IPS-20b (cell line): Measurements from ENCODE around the gene RYR1.

ENCODE experiments used
- H3K27ac ChIP-seq: one replicate; pipeline ENCODE4 v1.5.1; 2013; ENCODE audit warnings: low read length
- H3K27me3 ChIP-seq: 2 replicates; pipeline ENCODE4 v1.6.1; 2013; ENCODE audit warnings: mild to moderate bottlenecking, low read length, inconsistent platforms; ENCODE audit not compliant: insufficient read depth
- H3K36me3 ChIP-seq: 2 replicates; pipeline ENCODE4 v1.6.1; 2013; ENCODE audit warnings: low read depth, mild to moderate bottlenecking, inconsistent platforms, low read length, moderate library complexity; ENCODE audit not compliant: insufficient read depth
- H3K4me1 ChIP-seq: 2 replicates; pipeline ENCODE4 v1.6.1; 2013; ENCODE audit warnings: mild to moderate bottlenecking, control low read depth, inconsistent platforms, low read length, moderate library complexity; ENCODE audit not compliant: insufficient read depth
- H3K4me3 ChIP-seq: 2 replicates; pipeline ENCODE4 v1.5.1; 2013; ENCODE audit warnings: mild to moderate bottlenecking, low read length, inconsistent platforms
- H3K9ac ChIP-seq: 2 replicates; pipeline ENCODE4 v1.6.1; 2013; ENCODE audit warnings: low read depth, mild to moderate bottlenecking, inconsistent platforms, low read length, moderate library complexity
- H3K9me3 ChIP-seq: 2 replicates; pipeline ENCODE4 v1.6.1; 2013; ENCODE audit warnings: mild to moderate bottlenecking, low read depth, low read length, inconsistent platforms; ENCODE audit not compliant: insufficient read depth

RYR1 gene

GRCh38 chr19:38433268-38433733 lies at the start of gene RYR1:
TSS of gene RYR1 (plus strand) at chr19:38433691. CDS start at chr19:38433830, 139 bp downstream.
- Histone ChIP-seq H3K9ac (peak within 1 kb of the TSS; percentile 72; the same call in 1 of the 2 replicates), H3K27ac (no peak within 1 kb of the TSS), H3K36me3 (no peaks in the 10 kb centered on the region), H3K4me3 (peak within 1 kb of the TSS; percentile 73), H3K27me3 (no peaks in the 10 kb centered on the region), H3K4me1 (peaks cover 9% of the 10 kb centered on the region; the same call in 1 of the 2 replicates), H3K9me3 (no peaks in the 10 kb centered on the region)

DNA sequence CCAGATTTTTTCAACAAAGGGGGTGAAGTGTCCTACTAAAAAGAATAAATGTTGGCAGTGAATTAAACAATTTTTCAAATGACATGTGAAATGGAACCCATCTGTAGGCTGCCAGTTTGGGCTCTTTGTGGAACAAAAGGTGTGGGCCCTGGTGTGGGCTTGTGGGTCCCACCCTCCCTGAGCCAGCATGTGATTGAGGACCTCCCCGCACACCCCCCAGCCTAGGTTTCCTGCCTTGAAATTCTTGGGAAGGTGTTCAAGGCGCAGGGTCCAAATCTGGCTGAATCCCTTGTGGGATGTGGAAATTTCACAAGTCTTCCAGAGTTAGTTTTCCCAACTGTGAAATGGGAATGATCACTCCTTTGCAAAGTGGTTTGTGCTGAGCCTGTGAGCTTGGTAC lies 49.7 kb upstream of the RYR1 start:
- Histone ChIP-seq H3K27ac (no peak overlapping the region), H3K9ac (no peak overlapping the region), H3K4me3 (no peak overlapping the region), H3K9me3 (no peaks in the 10 kb centered on the region), H3K4me1 (no peaks in the 10 kb centered on the region), H3K27me3 (peaks cover 7% of the 10 kb centered on the region; the same call in 1 of the 2 replicates), H3K36me3 (peaks cover 52% of the 10 kb centered on the region)

DNA sequence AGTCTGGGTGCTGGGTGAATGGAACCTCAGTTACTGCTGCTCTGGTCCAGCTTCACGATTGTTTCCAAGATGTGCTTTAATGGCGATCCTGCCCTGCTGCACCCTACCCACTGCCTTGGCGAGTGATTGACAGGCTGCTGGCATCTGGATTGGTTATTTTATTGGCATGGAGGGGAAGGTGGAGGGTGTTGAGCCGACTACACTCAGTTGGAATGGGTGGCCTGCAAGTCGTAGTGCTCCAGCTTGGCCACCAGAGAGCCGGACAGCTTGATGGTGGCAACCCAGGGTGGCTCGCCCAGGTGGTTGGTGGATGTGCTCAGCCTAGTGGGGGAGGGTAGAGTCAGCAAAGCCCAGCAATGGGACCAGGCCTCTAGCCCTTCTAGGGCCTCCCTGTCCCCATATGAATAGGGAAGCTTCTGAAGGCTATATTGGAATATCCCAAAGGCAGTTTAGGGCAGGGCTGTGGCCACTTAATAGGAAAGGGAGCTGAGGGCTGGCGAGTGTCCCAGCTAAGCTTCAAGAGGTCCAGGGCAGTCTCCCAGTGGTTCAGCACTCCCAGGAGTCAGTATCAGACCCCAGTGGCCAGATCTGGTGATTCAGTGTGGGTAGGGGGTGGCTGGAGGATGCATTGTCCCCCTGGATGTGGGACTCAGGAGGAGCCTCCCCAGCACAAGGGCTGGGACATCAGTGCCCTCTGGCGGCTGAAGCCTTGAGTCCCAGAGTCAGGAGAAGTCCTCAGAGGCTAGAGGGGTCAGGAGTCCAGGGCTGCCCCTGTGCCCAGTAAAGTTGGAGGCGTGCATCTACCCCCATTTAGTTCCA lies 49.1 kb upstream of the RYR1 start:
- Histone ChIP-seq H3K27me3 (peaks cover 7% of the 10 kb centered on the region; the same call in 1 of the 2 replicates), H3K9ac (no peak overlapping the region), H3K27ac (no peak overlapping the region), H3K36me3 (peaks cover 45% of the 10 kb centered on the region), H3K4me3 (no peak overlapping the region), H3K4me1 (no peaks in the 10 kb centered on the region), H3K9me3 (no peaks in the 10 kb centered on the region)

GRCh38 chr19:38385057-38385803 lies 48.3 kb upstream of the RYR1 start:
- H3K36me3 ChIP-seq: peaks cover 39% of the 10 kb centered on the region
- no peak overlapping the region for H3K27ac ChIP-seq
- H3K9me3 ChIP-seq: no peaks in the 10 kb centered on the region
- peaks cover 7% of the 10 kb centered on the region; the same call in 1 of the 2 replicates for H3K27me3 ChIP-seq
- H3K4me3 ChIP-seq: no peak overlapping the region
- H3K9ac ChIP-seq: no peak overlapping the region
- H3K4me1 ChIP-seq: peaks cover 4% of the 10 kb centered on the region; the same call in 1 of the 2 replicates

DNA sequence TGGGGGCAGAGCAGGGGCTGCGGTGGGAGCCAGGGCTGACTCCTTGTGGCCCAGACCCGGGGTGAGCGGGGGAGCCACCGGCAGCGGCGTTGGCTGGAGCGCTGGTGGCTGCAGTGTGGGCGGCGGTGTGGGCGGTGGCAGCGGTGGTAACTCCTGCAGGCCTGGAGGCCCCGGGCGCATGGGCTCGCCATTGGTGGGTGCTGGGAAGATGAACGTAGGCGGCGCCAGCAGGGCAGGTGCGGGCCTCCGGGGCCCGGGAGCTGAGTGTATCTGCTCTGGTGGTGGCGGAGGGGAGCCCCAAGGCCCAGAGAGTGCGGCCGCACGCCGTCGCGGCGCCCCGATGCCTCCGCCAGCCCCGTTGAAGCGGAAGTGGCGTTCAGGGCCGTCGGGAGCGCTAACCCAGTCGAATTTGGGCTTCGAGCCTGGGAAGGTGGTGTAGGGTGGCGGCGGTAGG lies 47.7 kb upstream of the RYR1 start:
- Histone ChIP-seq H3K4me3 (no peak overlapping the region), H3K4me1 (peaks cover 6% of the 10 kb centered on the region; the same call in 1 of the 2 replicates), H3K9me3 (no peaks in the 10 kb centered on the region), H3K27ac (no peak overlapping the region), H3K9ac (no peak overlapping the region), H3K27me3 (peaks cover 7% of the 10 kb centered on the region; the same call in 1 of the 2 replicates), H3K36me3 (peaks cover 33% of the 10 kb centered on the region)

DNA sequence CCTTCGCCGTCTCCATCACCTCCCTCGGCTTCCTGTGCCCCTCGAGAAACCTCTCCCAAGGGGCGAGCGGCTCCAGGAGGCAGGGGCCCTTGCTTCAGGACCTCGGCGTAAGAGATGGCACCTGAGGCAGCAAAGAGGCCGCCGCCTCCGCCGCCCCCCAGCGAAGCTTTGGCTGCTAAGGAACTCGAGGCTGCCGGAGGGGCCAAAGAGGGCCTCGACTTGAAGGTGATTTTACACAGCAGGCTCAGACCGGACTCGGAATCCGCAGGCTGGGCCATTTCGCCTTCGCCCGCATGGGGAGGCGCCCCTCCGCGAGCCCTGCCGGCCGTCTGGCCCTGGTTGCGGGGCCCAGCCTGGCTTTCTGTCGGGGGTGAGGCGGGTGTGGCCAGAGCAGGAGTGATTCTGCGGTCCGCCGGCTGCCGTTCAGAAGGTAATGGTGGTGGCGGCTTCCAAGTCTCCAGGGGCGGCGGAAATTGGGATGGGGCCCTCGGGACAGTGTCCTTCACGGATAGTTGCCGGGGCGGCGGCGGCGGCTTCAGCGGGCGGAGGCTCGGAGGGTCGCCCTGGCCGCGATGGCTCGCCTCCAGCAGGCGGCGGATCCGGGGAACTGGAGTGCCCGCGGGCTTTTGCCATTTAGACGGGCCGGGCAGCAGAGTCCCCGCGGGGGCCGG lies 47.1 kb upstream of the RYR1 start:
- H3K27ac ChIP-seq: no peak overlapping the region
- peaks cover 7% of the 10 kb centered on the region; the same call in 1 of the 2 replicates for H3K27me3 ChIP-seq
- H3K9me3 ChIP-seq: no peaks in the 10 kb centered on the region
- peaks cover 7% of the 10 kb centered on the region; the same call in 1 of the 2 replicates for H3K4me1 ChIP-seq
- H3K4me3 ChIP-seq: peak overlapping the region; percentile 99; the same call in 1 of the 2 replicates
- H3K36me3 ChIP-seq: peaks cover 27% of the 10 kb centered on the region
- no peak overlapping the region for H3K9ac ChIP-seq

GRCh38 chr19:38386971-38387549 lies 46.4 kb upstream of the RYR1 start:
- Histone ChIP-seq H3K4me1 (peaks cover 12% of the 10 kb centered on the region; the same call in 1 of the 2 replicates), H3K27me3 (peaks cover 7% of the 10 kb centered on the region; the same call in 1 of the 2 replicates), H3K4me3 (peak overlapping the region; percentile 99; the same call in 1 of the 2 replicates), H3K9me3 (no peaks in the 10 kb centered on the region), H3K9ac (no peak overlapping the region; the same call in 1 of the 2 replicates), H3K36me3 (peaks cover 27% of the 10 kb centered on the region; the same call in 1 of the 2 replicates), H3K27ac (no peak overlapping the region)

DNA sequence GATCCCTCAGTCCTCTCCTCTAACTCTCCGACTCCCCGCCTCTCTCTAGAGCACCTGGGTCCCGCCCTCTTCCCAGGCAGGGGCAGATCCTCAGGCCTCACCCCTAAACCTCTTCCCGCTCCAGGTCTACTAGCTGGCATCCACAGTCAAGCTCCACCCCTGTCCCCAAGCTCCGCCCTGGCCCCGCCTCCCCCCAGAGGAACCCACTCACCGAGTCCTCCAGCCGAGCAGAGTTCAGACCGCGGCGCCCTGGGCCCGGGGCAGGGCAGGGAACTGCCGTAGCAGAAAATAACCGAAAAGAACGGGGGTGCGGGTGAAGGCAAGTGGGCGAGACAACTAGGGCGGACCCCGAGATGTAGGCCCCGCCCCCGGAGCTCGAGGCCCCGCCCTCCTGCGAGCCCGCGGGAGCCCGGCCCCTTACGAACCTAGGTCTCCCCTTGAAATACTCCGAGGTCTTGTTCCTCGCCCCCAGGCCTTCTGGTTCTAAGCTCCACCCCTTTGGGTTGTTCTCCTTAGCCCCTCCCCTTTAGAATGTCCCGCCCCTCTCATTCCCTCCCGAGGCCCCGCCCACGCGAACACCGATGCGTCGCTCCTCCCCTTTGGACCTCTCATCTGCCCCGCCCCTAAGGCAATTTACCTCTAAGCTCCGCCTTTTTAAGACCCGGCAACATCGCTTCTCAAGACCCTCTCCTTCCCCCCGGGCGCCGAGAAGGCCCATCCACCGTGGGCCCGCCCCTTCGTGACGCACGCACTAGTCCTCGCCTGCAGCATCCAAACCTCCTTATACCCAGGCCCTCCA lies 45.7 kb upstream of the RYR1 start, which contains the start of gene GGN:
TSS of gene GGN (minus strand) at position 485 of the 799 bp plus-strand sequence. CDS start 773 bp downstream, outside the sequence.
- Histone ChIP-seq H3K27ac (peak within 1 kb of the TSS; percentile 98), H3K9me3 (no peaks in the 10 kb centered on the region), H3K36me3 (peaks cover 26% of the 10 kb centered on the region), H3K27me3 (peaks cover 7% of the 10 kb centered on the region; the same call in 1 of the 2 replicates), H3K9ac (peak within 1 kb of the TSS; percentile 93; the same call in 1 of the 2 replicates), H3K4me1 (peaks cover 14% of the 10 kb centered on the region), H3K4me3 (peak within 1 kb of the TSS; percentile 99)

- H3K9me3 ChIP-seq: no peaks in the 10 kb centered on the region
- peaks cover 14% of the 10 kb centered on the region for H3K4me1 ChIP-seq
- peak within 1 kb of the TSS; percentile 99 for H3K4me3 ChIP-seq
- peak within 1 kb of the TSS; percentile 93; the same call in 1 of the 2 replicates for H3K9ac ChIP-seq
- H3K36me3 ChIP-seq: peaks cover 23% of the 10 kb centered on the region
- H3K27ac ChIP-seq: peak within 1 kb of the TSS; percentile 98
- peaks cover 7% of the 10 kb centered on the region; the same call in 1 of the 2 replicates for H3K27me3 ChIP-seq
These were observed 45.0 kb upstream of the RYR1 start, which contains the start of gene SPRED3 for GRCh38 chr19:38388349-38389100. TSS of gene SPRED3 (plus strand) at chr19:38388697. CDS start at chr19:38390303, 1,606 bp downstream.
